ENCODE measurements around the gene BBIP1. TPM values are rescaled to one million over a fixed set of nuclear protein-coding genes. Genes with fewer than 3 reads are reported as not detected.

Gene BBIP1
- total and polyA plus RNA-seq, 9 of the 15 experiments (the other 6 are each of a cell fraction or from before 2014, with no cell fraction given) = 5.2 to 31.0 (median 19.4) TPM

- peak; percentile 72 for TF ChIP-seq MAFG (tag; conservative IDR thresholded peaks at IDR 0.05)
- peak; percentile 68 for TF ChIP-seq C11orf30 (IDR thresholded peaks at IDR 0.05; ENCODE audit: low read depth)
- TF ChIP-seq MAFF (IDR thresholded peaks at IDR 0.05; ENCODE audit: low read length) = peak; percentile 54; the same call in 1 of the 2 replicates
- TF ChIP-seq ZNF318 (IDR thresholded peaks at IDR 0.05; ENCODE audit: borderline replicate concordance in 1 of 2, low read depth in 1 of 2) = no peak
- TF ChIP-seq GTF2A2 (tag; IDR thresholded peaks at IDR 0.05) = no peak
- TF ChIP-seq ZNF316 (IDR thresholded peaks at IDR 0.05) = peak; percentile 84
- TF ChIP-seq MAFK (IDR thresholded peaks at IDR 0.05; ENCODE audit: low read length) = peak; percentile 34; the same call in 1 of the 2 replicates
- no peaks in the 10 kb centered on the region for H3K4me1 ChIP-seq (replicated peaks in 1 of 2; ENCODE audit: control insufficient read depth in 2 of 2, insufficient read depth in 2 of 2, low read length in 2 of 2)
- WGBS (ENCODE audit: insufficient coverage, low coverage, missing lambda C conversion rate) = 71% methylated on average over 1 of the region's 1 CpG
- FAIRE-seq (no peak), DNase-seq (ENCODE audit: extremely low read depth in 1 of 4, low spot score in 3 of 4) (no peak), ATAC-seq (no peak)
- peaks cover 53% of the 10 kb centered on the region for H3K79me2 ChIP-seq (ENCODE audit: control insufficient read depth, insufficient read depth, low read length)
- 0 out of 2 replicates have a peak, but pooled peaks cover 3% of the 10 kb centered on the region for H4K20me1 ChIP-seq (replicated peaks; ENCODE audit: control insufficient read depth, insufficient read depth, low read length)
- H2AFZ ChIP-seq (ENCODE audit: low read depth, low read length) = no peak overlapping the region
- H3K4me3 ChIP-seq = no peak overlapping the region
- ChIA-PET POLR2A (interaction anchor here (0.9 kb wide), 1 partner anchor 12 kb away, joined by 3 read pairs; no protein-coding TSS in a partner anchor), CTCF (ENCODE audit: low intra/inter-chr PET ratio) (no interaction called here)
- intact Hi-C loops (cut with micrococcal nuclease) (no loop called here), in situ Hi-C loops (cut with MboI) (no loop called here)
- H3K9me3 ChIP-seq (replicated peaks; ENCODE audit: control insufficient read depth, insufficient read depth, low read depth, low read length) = no peaks in the 10 kb centered on the region
- no peak overlapping the region for H3K4me2 ChIP-seq (ENCODE audit: insufficient read depth, low read length)
- H3K9ac ChIP-seq (ENCODE audit: insufficient read depth in 1 of 2, low read depth in 2 of 2, low read length in 2 of 2) = no peak overlapping the region
- H3K27me3 ChIP-seq (ENCODE audit: control insufficient read depth in 2 of 2, insufficient read depth in 2 of 2, low read length in 2 of 2) = no peaks in the 10 kb centered on the region
- H3K36me3 ChIP-seq (ENCODE audit: control insufficient read depth, insufficient read depth, low read length) = no peaks in the 10 kb centered on the region
- H3K27ac ChIP-seq (ENCODE audit: extremely low read depth, low read depth, low read length) = no peak overlapping the region
- BruUV-seq (replicated peaks) = no TSS peak
- H3K9me1 ChIP-seq (ENCODE audit: control insufficient read depth, insufficient read depth, low read length) = no peaks in the 10 kb centered on the region
These were observed 38.6 kb upstream of the BBIP1 start for GRCh38 chr10:110957606-110958005.

All from K562 (cell line).